T-helper 17 cell (primary cell): ENCODE data around the gene GRAMD1B. TPM values are rescaled to one million over a fixed set of nuclear protein-coding genes. Genes with fewer than 3 reads are reported as not detected.
A peak's percentile ranks its signal among the peaks of the same experiment; 100 is the strongest.
"Not testable (repeated sequence)": the region's sequence is repeated elsewhere in the genome, so short reads cannot be mapped to it uniquely, and the experiment has no call there.

Experiments used
- ATAC-seq: fragments of 150-1000 bp; cut with Tn5 transposase; 2 replicates; pipeline ENCODE4 v1.10.0; 2021; ENCODE audit warnings: mild to moderate bottlenecking, moderate library complexity
- DNase-seq, 3 donors: peaks; one replicate each; pipeline versions ENCODE4 v3.0.0 to v3.0.0-alpha.2; 2020 to 2021
- H3K9me3 ChIP-seq: one replicate; pipeline ENCODE4 v1.7.0; 2013; ENCODE audit warnings: low read length, mild to moderate bottlenecking; ENCODE audit not compliant: control insufficient read depth, poor library complexity, severe bottlenecking
- H3K27ac Mint-ChIP-seq: one replicate; pipeline ENCODE4 v1.8.0; 2022; ENCODE audit warnings: mild to moderate bottlenecking, moderate library complexity, mixed read lengths
- H3K27me3 Mint-ChIP-seq: one replicate; pipeline ENCODE4 v1.8.0; 2022; ENCODE audit warnings: mixed read lengths
- H3K36me3 Mint-ChIP-seq: one replicate; pipeline ENCODE4 v1.8.0; 2022; ENCODE audit warnings: low read depth, mixed read lengths
- H3K4me1 Mint-ChIP-seq: one replicate; pipeline ENCODE4 v1.8.0; 2022; ENCODE audit warnings: mild to moderate bottlenecking, mixed read lengths
- H3K4me3 Mint-ChIP-seq: one replicate; pipeline ENCODE4 v1.8.0; 2022; ENCODE audit warnings: mild to moderate bottlenecking, moderate library complexity, mixed read lengths
- total RNA-seq, 4 donors: library from RNA in 2 of 4; stranded (reverse) in 2 of 4; gene quantifications; one replicate each; pipeline ENCODE4 v1.2.3 and lab custom pipeline; 2022 to 2026

GRAMD1B gene
- total RNA-seq, 2 donors from 2014 or later: 25.1 to 33.1 TPM

- Mint-ChIP-seq H3K4me3 (no peak overlapping the region), H3K36me3 (peaks cover 2% of the 10 kb centered on the region), H3K27me3 (no peaks in the 10 kb centered on the region), H3K27ac (peak overlapping the region; percentile 89), H3K4me1 (peaks cover 28% of the 10 kb centered on the region)
- H3K9me3 ChIP-seq: no peaks in the 10 kb centered on the region
- no peak for DNase-seq
- ATAC-seq: no peak
These were observed 28.4 kb downstream of the GRAMD1B start for GRCh38 chr11:123458501-123458900.

- Mint-ChIP-seq H3K4me3 (no peak overlapping the region), H3K36me3 (peaks cover 5% of the 10 kb centered on the region), H3K4me1 (peaks cover 23% of the 10 kb centered on the region)
These were observed 30.1 kb downstream of the GRAMD1B start for GRCh38 chr11:123460012-123460700.

GRCh38 chr11:123461164-123461563 lies 31.1 kb downstream of the GRAMD1B start:
- no peak overlapping the region for H3K4me3 Mint-ChIP-seq
- peak overlapping the region; percentile 54 for H3K27ac Mint-ChIP-seq
- ATAC-seq (no peak), DNase-seq (no peak)
- peaks cover 5% of the 10 kb centered on the region for H3K36me3 Mint-ChIP-seq
- H3K9me3 ChIP-seq: no peaks in the 10 kb centered on the region
- no peaks in the 10 kb centered on the region for H3K27me3 Mint-ChIP-seq
- H3K4me1 Mint-ChIP-seq: peaks cover 21% of the 10 kb centered on the region

More at GRCh38 chr11:123460012-123460700, 30.1 kb downstream of the GRAMD1B start:
- DNase-seq (no peak), ATAC-seq (no peak)
- H3K9me3 ChIP-seq: no peaks in the 10 kb centered on the region
- H3K27me3 Mint-ChIP-seq: no peaks in the 10 kb centered on the region
- no peak overlapping the region for H3K27ac Mint-ChIP-seq

- H3K36me3 Mint-ChIP-seq, H3K27me3 Mint-ChIP-seq, H3K4me3 Mint-ChIP-seq, ATAC-seq, H3K9me3 ChIP-seq, DNase-seq: not testable (repeated sequence)
- Mint-ChIP-seq H3K27ac (peak overlapping the region; percentile 78), H3K4me1 (peaks cover 24% of the 10 kb centered on the region)
These were observed 35.6 kb downstream of the GRAMD1B start for GRCh38 chr11:123465667-123466066.

- not testable (repeated sequence) for DNase-seq, H3K9me3 ChIP-seq, H3K36me3 Mint-ChIP-seq, ATAC-seq, H3K4me3 Mint-ChIP-seq, H3K27me3 Mint-ChIP-seq
- peaks cover 25% of the 10 kb centered on the region for H3K4me1 Mint-ChIP-seq
- peak overlapping the region; percentile 78 for H3K27ac Mint-ChIP-seq
These were observed 36.1 kb downstream of the GRAMD1B start for GRCh38 chr11:123466172-123466571.

- no peaks in the 10 kb centered on the region for H3K27me3 Mint-ChIP-seq
- ATAC-seq: no peak
- no peak overlapping the region for H3K27ac Mint-ChIP-seq
- H3K9me3 ChIP-seq: no peaks in the 10 kb centered on the region
- no peak for DNase-seq
- peak overlapping the region; percentile 5 for H3K4me3 Mint-ChIP-seq
- peaks cover 31% of the 10 kb centered on the region for H3K4me1 Mint-ChIP-seq
- peaks cover 5% of the 10 kb centered on the region for H3K36me3 Mint-ChIP-seq
These were observed 39.0 kb downstream of the GRAMD1B start for GRCh38 chr11:123469089-123469488.

- H3K36me3 Mint-ChIP-seq: peaks cover 4% of the 10 kb centered on the region
- peak overlapping the region; percentile 61 for H3K27ac Mint-ChIP-seq
- no peak for ATAC-seq
- no peak for DNase-seq
- H3K27me3 Mint-ChIP-seq: no peaks in the 10 kb centered on the region
- H3K4me3 Mint-ChIP-seq: no peak overlapping the region
- no peaks in the 10 kb centered on the region for H3K9me3 ChIP-seq
- peaks cover 29% of the 10 kb centered on the region for H3K4me1 Mint-ChIP-seq
These were observed 39.5 kb downstream of the GRAMD1B start for GRCh38 chr11:123469586-123469985.

GRCh38 chr11:123470842-123471241 lies 40.8 kb downstream of the GRAMD1B start:
- H3K4me3 Mint-ChIP-seq: no peak overlapping the region
- H3K27ac Mint-ChIP-seq: peak overlapping the region; percentile 73
- ATAC-seq (no peak), DNase-seq (no peak)
- H3K36me3 Mint-ChIP-seq: no peaks in the 10 kb centered on the region
- no peaks in the 10 kb centered on the region for H3K27me3 Mint-ChIP-seq
- peaks cover 22% of the 10 kb centered on the region for H3K4me1 Mint-ChIP-seq
- H3K9me3 ChIP-seq: no peaks in the 10 kb centered on the region

GRCh38 chr11:123472236-123472935 lies 42.3 kb downstream of the GRAMD1B start:
- no peaks in the 10 kb centered on the region for H3K36me3 Mint-ChIP-seq
- H3K4me3 Mint-ChIP-seq: no peak overlapping the region
- H3K9me3 ChIP-seq: no peaks in the 10 kb centered on the region
- H3K27me3 Mint-ChIP-seq: no peaks in the 10 kb centered on the region
- DNase-seq (no peak), ATAC-seq (no peak)
- H3K4me1 Mint-ChIP-seq: peaks cover 17% of the 10 kb centered on the region
- no peak overlapping the region for H3K27ac Mint-ChIP-seq

- H3K9me3 ChIP-seq: no peaks in the 10 kb centered on the region
- no peak for ATAC-seq
- Mint-ChIP-seq H3K27me3 (no peaks in the 10 kb centered on the region), H3K27ac (peak overlapping the region; percentile 49), H3K4me1 (peaks cover 25% of the 10 kb centered on the region), H3K4me3 (no peak overlapping the region), H3K36me3 (no peaks in the 10 kb centered on the region)
- DNase-seq: no peak
These were observed 44.0 kb downstream of the GRAMD1B start for GRCh38 chr11:123473941-123474677.

GRCh38 chr11:123474994-123475393 lies 44.9 kb downstream of the GRAMD1B start:
- Mint-ChIP-seq H3K4me1 (peaks cover 22% of the 10 kb centered on the region), H3K36me3 (no peaks in the 10 kb centered on the region), H3K27me3 (no peaks in the 10 kb centered on the region), H3K4me3 (no peak overlapping the region), H3K27ac (peak overlapping the region; percentile 51)
- H3K9me3 ChIP-seq: no peaks in the 10 kb centered on the region
- ATAC-seq (no peak), DNase-seq (no peak)

- H3K27me3 Mint-ChIP-seq: no peaks in the 10 kb centered on the region
- no peak for DNase-seq
- H3K9me3 ChIP-seq: no peaks in the 10 kb centered on the region
- peak overlapping the region; percentile 51 for H3K27ac Mint-ChIP-seq
- H3K36me3 Mint-ChIP-seq: no peaks in the 10 kb centered on the region
- peaks cover 26% of the 10 kb centered on the region for H3K4me1 Mint-ChIP-seq
- ATAC-seq: no peak
- H3K4me3 Mint-ChIP-seq: no peak overlapping the region
These were observed 45.4 kb downstream of the GRAMD1B start for GRCh38 chr11:123475469-123475868.

- DNase-seq: no peak
- H3K9me3 ChIP-seq: no peaks in the 10 kb centered on the region
- Mint-ChIP-seq H3K4me3 (no peak overlapping the region), H3K27me3 (no peaks in the 10 kb centered on the region), H3K36me3 (peaks cover 4% of the 10 kb centered on the region), H3K4me1 (peaks cover 26% of the 10 kb centered on the region), H3K27ac (no peak overlapping the region)
- ATAC-seq: no peak
These were observed 47.3 kb downstream of the GRAMD1B start for GRCh38 chr11:123477205-123477907.
